HEK293T (cell line): ENCODE data around the gene CIC.

Source experiments
- CTCF ChIA-PET: fragments of 350-600 bp; formaldehyde crosslinking; extraction: SDS; loops from one replicate; lab custom pipeline; 2021; ENCODE audit warnings: antibody characterized with exemption, inconsistent platforms; lab: Yijun Ruan, JAX
- POLR2A ChIA-PET: fragments of 350-600 bp; formaldehyde crosslinking; extraction: SDS; loops from one replicate; lab custom pipeline; 2020; ENCODE audit warnings: antibody characterized with exemption, inconsistent platforms; lab: Yijun Ruan, JAX
- DNase-seq: peaks from one replicate; pipeline ENCODE4 v3.0.0; 2012; ENCODE audit warnings: mixed read lengths; ENCODE audit errors: extremely low spot score
- ARNT ChIP-seq: fragments of 450-650 bp; IDR thresholded peaks from 2 replicates; pipeline ENCODE4 v1.6.1; 2017; ENCODE audit warnings: mild to moderate bottlenecking
- BHLHE40 ChIP-seq: fragments of 450-650 bp; IDR thresholded peaks from 2 replicates; pipeline ENCODE4 v1.6.1; 2016; ENCODE audit warnings: mild to moderate bottlenecking, moderate library complexity, borderline replicate concordance
- CTBP1 ChIP-seq: fragments of 450-650 bp; IDR thresholded peaks from 2 replicates; pipeline ENCODE4 v1.6.1; 2016; ENCODE audit warnings: borderline replicate concordance
- ELF4 ChIP-seq: fragments of 450-650 bp; IDR thresholded peaks from 2 replicates; pipeline ENCODE4 v1.6.1; 2017; ENCODE audit warnings: antibody characterized with exemption
- FOXA1 ChIP-seq: fragments of 450-650 bp; IDR thresholded peaks from 2 replicates; pipeline ENCODE4 v1.6.1; 2016; ENCODE audit warnings: mild to moderate bottlenecking
- FOXK2 ChIP-seq: fragments of 450-650 bp; IDR thresholded peaks from 2 replicates; pipeline ENCODE4 v1.6.1; 2016; ENCODE audit warnings: mild to moderate bottlenecking
- FOXM1 ChIP-seq: fragments of 450-650 bp; IDR thresholded peaks from 2 replicates; pipeline ENCODE4 v1.6.1; 2017; ENCODE audit warnings: mild to moderate bottlenecking, borderline replicate concordance
- HDGF ChIP-seq: fragments of 450-650 bp; IDR thresholded peaks from 2 replicates; pipeline ENCODE4 v1.6.1; 2017; ENCODE audit warnings: antibody characterized with exemption, borderline replicate concordance
- L3MBTL2 ChIP-seq: fragments of 450-650 bp; conservative IDR thresholded peaks from 2 replicates; pipeline ENCODE4 v1.6.1; 2016; ENCODE audit warnings: mild to moderate bottlenecking
- LEF1 ChIP-seq: fragments of 450-650 bp; IDR thresholded peaks from 2 replicates; pipeline ENCODE4 v1.6.1; 2017; ENCODE audit warnings: mild to moderate bottlenecking, borderline replicate concordance
- NFRKB ChIP-seq: fragments of 450-650 bp; IDR thresholded peaks from 2 replicates; pipeline ENCODE4 v1.6.1; 2016; ENCODE audit warnings: mild to moderate bottlenecking, moderate library complexity
- SP1 ChIP-seq: fragments of 450-650 bp; IDR thresholded peaks from 2 replicates; pipeline ENCODE4 v1.6.1; 2017
- SUZ12 ChIP-seq: fragments of 450-650 bp; IDR thresholded peaks from 2 replicates; pipeline ENCODE4 v1.6.1; 2016; ENCODE audit warnings: mild to moderate bottlenecking
- TARDBP ChIP-seq: fragments of 450-650 bp; IDR thresholded peaks from 2 replicates; pipeline ENCODE4 v1.6.1; 2016
- ZNF384 ChIP-seq: fragments of 450-650 bp; IDR thresholded peaks from 2 replicates; pipeline ENCODE4 v1.6.1; 2016
- TF ChIP-seq, protein P1 (sequence below): fragments of 450-650 bp; IDR thresholded peaks from 2 replicates; pipeline ENCODE4 v1.6.1; 2016

Gene CIC

DNA sequence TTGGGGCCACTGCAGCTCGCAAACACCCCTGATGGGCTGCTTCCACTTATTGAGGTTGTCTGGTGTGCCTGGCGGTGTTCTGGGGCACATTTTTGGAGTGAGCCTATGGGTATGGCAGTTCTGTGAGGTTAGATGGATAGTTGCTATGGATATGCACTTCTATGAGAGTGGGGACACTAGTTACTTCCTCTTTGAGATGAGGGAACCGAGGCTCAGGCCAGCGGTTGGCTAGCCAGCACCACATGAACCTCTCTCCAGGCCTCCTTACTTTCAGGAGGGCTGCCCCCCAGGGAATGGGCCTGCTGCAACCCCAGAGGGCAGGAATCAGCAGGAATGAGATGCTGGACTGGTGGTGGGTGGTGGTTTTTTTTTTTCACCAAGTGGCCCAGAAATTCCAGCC, 19.3 kb downstream of the CIC start:
- no peak for DNase-seq
- ChIA-PET POLR2A (no interaction called here), CTCF (no interaction called here)
- TF ChIP-seq L3MBTL2 (no peak), SP1 (no peak), ZNF384 (no peak), ELF4 (no peak), TARDBP (no peak), FOXA1 (no peak)

GRCh38 chr19:42288881-42289555, 20.0 kb downstream of the CIC start:
- CTCF ChIA-PET, result no interaction called here
- POLR2A ChIA-PET, result interaction anchor here (0.6 to 1.4 kb wide), 2 partner anchors 46 to 108 kb away, joined by 3 to 4 read pairs; no protein-coding TSS in a partner anchor
- no peak for DNase-seq
- TF ChIP-seq HDGF (no peak), CTBP1 (no peak), FOXA1 (no peak), ELF4 (no peak), SP1 (no peak), LEF1 (no peak), BHLHE40 (no peak), NFRKB (no peak), TARDBP (no peak), SUZ12 (no peak), ZNF384 (no peak), FOXK2 (no peak), FOXM1 (no peak), ARNT (no peak)
- TF ChIP-seq, protein P1, sequence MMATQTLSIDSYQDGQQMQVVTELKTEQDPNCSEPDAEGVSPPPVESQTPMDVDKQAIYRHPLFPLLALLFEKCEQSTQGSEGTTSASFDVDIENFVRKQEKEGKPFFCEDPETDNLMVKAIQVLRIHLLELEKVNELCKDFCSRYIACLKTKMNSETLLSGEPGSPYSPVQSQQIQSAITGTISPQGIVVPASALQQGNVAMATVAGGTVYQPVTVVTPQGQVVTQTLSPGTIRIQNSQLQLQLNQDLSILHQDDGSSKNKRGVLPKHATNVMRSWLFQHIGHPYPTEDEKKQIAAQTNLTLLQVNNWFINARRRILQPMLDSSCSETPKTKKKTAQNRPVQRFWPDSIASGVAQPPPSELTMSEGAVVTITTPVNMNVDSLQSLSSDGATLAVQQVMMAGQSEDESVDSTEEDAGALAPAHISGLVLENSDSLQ, result no peak

DNA sequence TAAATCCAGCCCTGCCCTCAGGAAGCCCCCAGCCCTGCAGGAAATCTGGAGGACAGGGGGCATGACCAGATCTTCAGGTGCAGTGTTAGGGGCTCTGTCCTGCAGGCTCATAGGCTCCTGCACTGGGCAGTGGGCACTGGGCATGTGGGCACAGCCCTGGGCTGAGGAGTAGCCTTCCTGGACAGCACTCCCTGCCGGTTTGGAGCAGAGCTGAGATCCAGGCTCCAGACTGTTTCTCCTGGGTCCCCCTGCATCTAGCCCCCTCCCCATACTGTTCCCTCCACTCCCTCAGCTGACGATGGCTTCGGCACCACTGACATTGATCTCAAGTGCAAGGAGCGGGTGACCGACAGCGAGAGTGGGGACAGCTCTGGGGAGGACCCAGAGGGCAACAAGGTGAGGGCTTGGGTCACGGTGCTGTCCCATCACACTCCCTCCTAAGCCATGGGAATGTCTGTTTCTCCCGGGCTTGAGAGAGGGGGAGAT, 20.5 kb downstream of the CIC start:
- CTCF ChIA-PET, result no interaction called here
- POLR2A ChIA-PET, result interaction anchor here (0.9 to 1.4 kb wide), 2 partner anchors 10 to 46 kb away, joined by 3 to 4 read pairs; no protein-coding TSS in a partner anchor
- TF ChIP-seq NFRKB (no peak), SP1 (no peak), BHLHE40 (no peak), FOXM1 (no peak), L3MBTL2 (no peak), FOXK2 (no peak), HDGF (no peak), LEF1 (no peak), FOXA1 (no peak), TARDBP (no peak), ELF4 (no peak), SUZ12 (no peak)
- TF ChIP-seq, protein P1, result no peak
- no peak for DNase-seq

DNA sequence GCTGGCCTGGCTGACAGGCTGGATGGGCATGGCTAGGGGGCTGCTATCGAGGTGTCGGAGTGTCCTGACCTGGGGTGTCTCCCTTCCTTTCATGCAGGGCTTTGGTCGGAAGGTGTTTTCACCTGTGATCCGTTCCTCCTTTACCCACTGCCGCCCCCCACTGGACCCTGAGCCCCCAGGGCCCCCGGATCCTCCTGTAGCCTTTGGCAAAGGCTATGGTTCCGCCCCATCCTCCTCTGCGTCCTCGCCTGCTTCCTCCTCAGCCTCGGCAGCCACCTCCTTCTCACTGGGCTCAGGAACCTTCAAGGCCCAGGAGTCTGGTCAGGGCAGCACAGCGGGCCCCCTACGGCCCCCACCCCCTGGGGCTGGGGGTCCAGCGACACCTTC, 21.1 kb downstream of the CIC start:
- ChIA-PET POLR2A (interaction anchor here (0.9 to 1.4 kb wide), 2 partner anchors 11 to 47 kb away, joined by 3 to 4 read pairs; no protein-coding TSS in a partner anchor), CTCF (no interaction called here)
- no peak for DNase-seq
- TF ChIP-seq SP1 (no peak), FOXM1 (no peak), TARDBP (no peak), ZNF384 (no peak), FOXK2 (no peak), SUZ12 (no peak)
- TF ChIP-seq, protein P1, result no peak

DNA sequence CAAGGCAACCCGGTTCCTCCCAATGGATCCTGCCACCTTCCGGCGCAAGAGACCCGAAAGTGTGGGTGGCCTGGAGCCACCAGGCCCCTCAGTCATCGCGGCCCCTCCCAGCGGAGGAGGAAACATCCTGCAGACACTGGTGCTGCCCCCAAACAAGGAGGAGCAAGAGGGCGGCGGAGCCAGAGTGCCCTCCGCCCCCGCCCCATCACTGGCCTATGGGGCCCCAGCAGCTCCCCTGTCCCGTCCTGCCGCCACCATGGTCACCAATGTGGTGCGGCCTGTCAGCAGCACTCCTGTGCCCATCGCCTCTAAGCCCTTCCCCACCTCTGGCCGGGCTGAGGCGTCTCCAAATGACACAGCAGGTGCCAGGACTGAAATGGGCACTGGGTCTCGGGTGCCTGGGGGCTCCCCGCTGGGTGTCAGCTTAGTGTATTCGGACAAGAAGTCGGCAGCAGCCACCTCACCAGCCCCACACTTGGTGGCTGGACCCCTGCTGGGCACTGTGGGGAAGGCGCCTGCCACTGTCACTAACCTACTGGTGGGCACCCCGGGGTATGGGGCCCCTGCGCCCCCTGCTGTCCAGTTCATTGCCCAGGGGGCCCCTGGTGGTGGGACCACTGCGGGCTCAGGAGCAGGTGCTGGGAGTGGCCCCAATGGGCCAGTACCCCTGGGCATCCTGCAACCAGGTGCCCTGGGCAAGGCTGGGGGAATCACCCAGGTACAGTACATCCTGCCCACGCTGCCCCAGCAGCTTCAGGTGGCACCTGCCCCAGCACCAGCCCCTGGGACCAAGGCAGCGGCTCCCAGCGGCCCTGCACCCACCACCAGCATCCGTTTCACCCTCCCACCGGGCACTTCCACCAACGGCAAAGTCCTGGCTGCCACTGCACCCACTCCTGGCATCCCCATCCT, 21.7 kb downstream of the CIC start:
- TF ChIP-seq, protein P1, result no peak
- TF ChIP-seq L3MBTL2, result no peak
- TF ChIP-seq BHLHE40, result no peak
- no peak for TF ChIP-seq ARNT
- TF ChIP-seq HDGF, result no peak
- no peak for TF ChIP-seq SP1
- TF ChIP-seq NFRKB, result no peak
- TF ChIP-seq FOXM1, result no peak
- no peak for TF ChIP-seq FOXK2
- TF ChIP-seq LEF1, result no peak
- no peak for TF ChIP-seq SUZ12
- POLR2A ChIA-PET, result interaction anchor here (0.9 kb wide), 1 partner anchor 11 kb away, joined by 3 read pairs; no protein-coding TSS in a partner anchor
- no peak for DNase-seq
- CTCF ChIA-PET, result no interaction called here
